BE2C (cell line): Measurements from ENCODE around the gene SMO. TPM values are rescaled to one million over a fixed set of nuclear protein-coding genes. Genes with fewer than 3 reads are reported as not detected.

Source experiments
- DNase-seq: peaks from one replicate; pipeline ENCODE4 v3.0.0-alpha.2; 2020
- H3K27me3 ChIP-seq: fragments of 250-450 bp; sonication (Bioruptor Pico); 2 replicates; pipeline ENCODE4 v1.5.1; 2020; ENCODE audit warnings: mild to moderate bottlenecking
- H3K36me3 ChIP-seq: fragments of 250-450 bp; sonication (Bioruptor Pico); 2 replicates; pipeline ENCODE4 v1.5.1; 2020; ENCODE audit warnings: mild to moderate bottlenecking
- H3K4me1 ChIP-seq: fragments of 250-450 bp; sonication (Bioruptor Pico); 2 replicates; pipeline ENCODE4 v1.5.1; 2020
- H3K4me3 ChIP-seq: 2 replicates; pipeline ENCODE4 v1.5.1; 2011; ENCODE audit warnings: low read depth, low read length
- H3K9me3 ChIP-seq: fragments of 250-450 bp; sonication (Bioruptor Pico); 2 replicates; pipeline ENCODE4 v1.5.1; 2020
- polyA plus RNA-seq: library from polyadenylated mRNA; unstranded; fragments of >200 nt; gene quantifications from one replicate; pipeline ENCODE4 v1.2.1, GENCODE V29; 2012; ENCODE audit warnings: low read depth, missing spikeins; ENCODE audit not compliant: insufficient read length, insufficient read depth
- TF ChIP-seq, protein P1 (sequence below): IDR thresholded peaks from 2 replicates; pipeline ENCODE4 v1.5.1; 2012; ENCODE audit warnings: mild to moderate bottlenecking, low read depth, low read length

SMO gene
- polyA plus RNA-seq = 1.1 TPM

DNA sequence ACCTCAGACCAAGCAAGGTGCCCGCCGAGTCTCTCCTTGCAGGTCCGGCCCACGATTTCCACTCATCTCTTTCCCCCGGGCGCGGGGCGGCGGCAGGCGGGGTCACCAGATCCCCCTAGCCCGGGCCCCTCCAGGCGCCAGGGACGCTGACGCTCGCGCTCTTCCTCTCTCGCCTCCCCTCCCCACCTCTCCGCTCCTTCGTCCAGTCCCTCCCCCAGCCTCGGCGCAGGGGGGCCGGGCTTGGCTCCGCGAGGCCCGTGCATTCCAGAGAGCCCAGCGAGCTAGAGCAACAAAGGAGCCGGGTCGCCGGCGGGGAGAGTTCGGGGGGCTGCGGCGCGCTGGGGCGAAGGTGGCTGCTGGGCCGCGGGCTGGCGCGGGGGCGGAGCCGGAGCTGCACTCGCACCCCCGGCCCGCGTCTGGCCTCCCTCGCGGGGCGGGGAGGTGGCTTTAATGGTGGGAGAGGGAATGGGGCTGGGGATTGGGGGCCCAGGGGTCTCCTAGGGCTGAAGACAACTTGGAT is at the start of gene SMO:
Gene SMO, plus strand, starts transcription at position 262 of the 520 bp plus-strand sequence. CDS start 519 bp downstream, outside the sequence.
- H3K27me3 ChIP-seq = peaks cover 38% of the 10 kb centered on the region
- H3K4me3 ChIP-seq = peak within 1 kb of the TSS; percentile 51
- no peaks in the 10 kb centered on the region for H3K9me3 ChIP-seq
- no peaks in the 10 kb centered on the region for H3K36me3 ChIP-seq
- TF ChIP-seq, protein P1, sequence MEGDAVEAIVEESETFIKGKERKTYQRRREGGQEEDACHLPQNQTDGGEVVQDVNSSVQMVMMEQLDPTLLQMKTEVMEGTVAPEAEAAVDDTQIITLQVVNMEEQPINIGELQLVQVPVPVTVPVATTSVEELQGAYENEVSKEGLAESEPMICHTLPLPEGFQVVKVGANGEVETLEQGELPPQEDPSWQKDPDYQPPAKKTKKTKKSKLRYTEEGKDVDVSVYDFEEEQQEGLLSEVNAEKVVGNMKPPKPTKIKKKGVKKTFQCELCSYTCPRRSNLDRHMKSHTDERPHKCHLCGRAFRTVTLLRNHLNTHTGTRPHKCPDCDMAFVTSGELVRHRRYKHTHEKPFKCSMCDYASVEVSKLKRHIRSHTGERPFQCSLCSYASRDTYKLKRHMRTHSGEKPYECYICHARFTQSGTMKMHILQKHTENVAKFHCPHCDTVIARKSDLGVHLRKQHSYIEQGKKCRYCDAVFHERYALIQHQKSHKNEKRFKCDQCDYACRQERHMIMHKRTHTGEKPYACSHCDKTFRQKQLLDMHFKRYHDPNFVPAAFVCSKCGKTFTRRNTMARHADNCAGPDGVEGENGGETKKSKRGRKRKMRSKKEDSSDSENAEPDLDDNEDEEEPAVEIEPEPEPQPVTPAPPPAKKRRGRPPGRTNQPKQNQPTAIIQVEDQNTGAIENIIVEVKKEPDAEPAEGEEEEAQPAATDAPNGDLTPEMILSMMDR = no peak
- H3K4me1 ChIP-seq = no peaks in the 10 kb centered on the region
- DNase-seq = peak; percentile 36

DNA sequence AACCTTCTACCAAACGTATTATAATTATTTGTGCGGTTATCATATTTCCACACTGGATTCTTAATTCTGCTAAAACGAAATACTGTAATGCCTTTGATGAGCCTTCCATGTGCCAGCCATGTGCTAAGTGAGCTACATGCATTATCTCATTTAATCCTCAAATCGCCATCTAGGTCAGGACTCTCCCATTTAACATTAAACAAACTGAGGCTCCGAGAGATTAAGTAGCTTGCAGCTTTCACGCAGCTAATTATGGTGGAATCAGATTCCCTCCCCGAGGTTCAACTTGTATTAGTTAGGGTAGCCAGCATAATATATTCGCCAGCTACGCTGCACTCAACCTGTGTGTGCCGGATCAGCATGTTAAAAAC is 44.7 kb upstream of the SMO start:
- TF ChIP-seq, protein P1 = no peak
- Histone ChIP-seq H3K4me3 (peak overlapping the region; percentile 74), H3K4me1 (no peaks in the 10 kb centered on the region), H3K27me3 (peaks cover 24% of the 10 kb centered on the region), H3K36me3 (no peaks in the 10 kb centered on the region), H3K9me3 (no peaks in the 10 kb centered on the region)
- DNase-seq = no peak

DNA sequence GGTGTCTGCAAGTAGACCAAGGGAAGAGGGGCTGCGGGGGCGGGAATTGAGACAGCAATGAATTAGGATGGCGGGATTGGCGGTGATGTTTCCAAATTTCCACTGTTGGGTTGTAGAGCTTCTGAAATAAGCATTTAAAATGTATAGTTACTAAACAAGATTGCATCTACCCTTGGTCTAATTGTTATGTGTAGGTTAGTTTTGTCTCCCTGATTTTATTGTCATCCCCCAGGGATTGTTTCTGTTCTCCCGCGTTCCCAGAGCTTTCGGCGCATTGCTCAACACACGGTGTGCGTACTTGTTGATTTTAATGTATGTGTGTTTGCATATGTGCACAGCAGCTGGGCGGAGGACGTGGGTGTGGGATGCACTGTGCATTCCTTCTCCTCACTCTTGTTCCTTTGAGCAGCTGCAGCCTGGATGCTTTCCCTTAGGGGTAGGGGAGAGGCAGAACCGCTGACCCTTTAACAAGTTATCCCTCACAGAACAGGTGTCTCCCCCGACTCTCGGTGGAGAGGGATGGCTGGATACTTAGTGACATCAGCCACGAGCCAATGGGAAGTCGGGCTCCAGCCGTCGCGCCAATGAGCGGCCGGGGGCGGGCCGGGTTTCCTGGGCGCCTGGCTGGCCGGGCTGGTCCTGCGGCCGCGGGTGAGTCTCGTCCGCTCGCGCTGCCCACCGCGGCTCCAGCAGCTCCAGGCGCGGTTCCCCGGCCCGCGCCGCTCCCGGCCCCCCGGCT is 44.2 kb upstream of the SMO start, which contains the start of gene TSPAN33:
Gene TSPAN33, plus strand, starts transcription at position 613 of the 739 bp plus-strand sequence. CDS start 274 bp downstream, outside the sequence.
- peaks cover 24% of the 10 kb centered on the region for H3K27me3 ChIP-seq
- TF ChIP-seq, protein P1 = no peak
- H3K4me1 ChIP-seq = no peaks in the 10 kb centered on the region
- H3K4me3 ChIP-seq = peak within 1 kb of the TSS; percentile 74
- DNase-seq = peak; percentile 90
- no peaks in the 10 kb centered on the region for H3K36me3 ChIP-seq
- H3K9me3 ChIP-seq = no peaks in the 10 kb centered on the region

DNA sequence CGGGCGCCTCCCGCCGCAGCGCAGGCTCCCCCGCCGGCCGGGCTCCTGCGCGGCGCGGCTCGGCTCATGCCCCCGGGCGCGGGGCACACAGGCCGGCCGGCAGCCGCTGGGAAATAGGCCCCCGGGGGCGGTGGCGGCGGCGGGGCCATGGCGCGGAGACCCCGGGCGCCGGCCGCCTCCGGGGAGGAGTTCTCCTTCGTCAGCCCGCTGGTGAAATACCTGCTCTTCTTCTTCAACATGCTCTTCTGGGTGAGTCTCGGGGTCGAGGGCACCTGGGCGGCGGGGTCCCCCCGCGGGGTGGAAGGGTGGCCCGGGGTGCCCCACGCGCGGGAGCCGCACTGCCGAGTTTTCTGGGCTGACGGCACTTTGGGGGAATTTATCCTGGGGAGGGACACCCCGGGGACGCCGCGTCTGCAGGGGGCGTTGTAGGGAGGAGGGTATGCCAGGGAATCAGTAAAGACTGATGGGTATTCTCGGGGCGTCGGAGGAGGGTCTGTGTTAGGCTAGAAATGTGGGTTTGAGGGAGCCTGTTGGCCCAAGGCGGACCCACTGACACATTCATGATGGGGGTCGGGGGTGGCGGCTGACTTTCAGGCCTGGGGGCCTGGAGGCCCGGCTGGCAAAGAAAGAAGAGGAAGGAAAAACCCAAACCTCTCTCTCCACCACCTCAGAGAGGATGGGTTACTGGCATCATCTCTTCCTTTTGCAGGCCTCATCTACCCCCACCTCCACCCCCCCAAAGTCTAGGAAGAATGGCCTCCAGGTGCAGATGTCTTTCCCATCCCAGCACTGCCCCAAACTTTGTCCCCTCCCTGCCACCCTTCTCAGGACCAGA is 43.4 kb upstream of the SMO start:
- Histone ChIP-seq H3K27me3 (peaks cover 24% of the 10 kb centered on the region), H3K9me3 (no peaks in the 10 kb centered on the region), H3K4me3 (peak overlapping the region; percentile 59), H3K36me3 (no peaks in the 10 kb centered on the region), H3K4me1 (no peaks in the 10 kb centered on the region; the same call in 1 of the 2 replicates)
- TF ChIP-seq, protein P1 = peak; percentile 18; the same call in 1 of the 2 replicates
- DNase-seq = no peak

DNA sequence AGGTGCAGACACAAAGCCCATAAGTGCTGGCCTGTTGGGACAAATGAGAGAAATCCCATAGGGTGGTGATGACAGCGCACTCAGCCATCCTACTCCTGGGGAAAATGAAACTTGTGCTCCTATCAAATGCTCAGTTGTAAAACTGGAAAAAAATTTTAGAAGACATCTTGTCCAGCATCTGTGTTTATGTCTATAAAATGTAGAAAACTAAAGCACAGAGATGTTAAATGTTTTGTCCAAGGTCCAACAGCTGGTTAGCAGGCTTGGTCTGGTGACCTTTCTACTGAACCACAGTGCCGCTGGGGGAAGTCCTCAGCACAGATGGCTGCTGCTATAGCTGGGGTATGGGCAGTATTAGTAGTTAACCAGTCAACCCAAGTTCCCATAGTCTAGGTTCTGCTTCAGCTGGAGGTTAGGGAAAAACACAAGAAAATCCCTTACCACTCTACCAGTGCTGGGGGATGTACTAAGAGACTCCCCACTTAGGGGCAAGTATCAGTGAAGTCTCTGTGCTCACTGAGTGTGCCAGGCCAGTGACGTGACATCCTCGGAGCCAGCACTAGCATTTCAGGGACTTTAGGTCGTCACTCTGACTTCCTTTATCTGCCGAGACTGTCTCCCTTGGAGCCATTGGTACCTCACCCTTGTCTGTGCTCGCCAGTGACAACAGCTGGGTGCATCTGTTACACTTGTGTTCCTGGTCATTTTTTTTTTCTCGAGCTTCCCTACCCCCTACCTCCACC is 42.0 kb upstream of the SMO start:
- peaks cover 3% of the 10 kb centered on the region; the same call in 1 of the 2 replicates for H3K4me1 ChIP-seq
- H3K4me3 ChIP-seq = no peak overlapping the region
- peaks cover 24% of the 10 kb centered on the region for H3K27me3 ChIP-seq
- H3K36me3 ChIP-seq = no peaks in the 10 kb centered on the region
- no peak for DNase-seq
- TF ChIP-seq, protein P1 = no peak
- no peaks in the 10 kb centered on the region for H3K9me3 ChIP-seq
